SK-N-MC (cell line): ENCODE results near the gene SEC11C.

ENCODE experiments used
- EZH2 ChIP-seq: fragments of 200-600 bp; sonication (generic); IDR thresholded peaks from one replicate; pipeline ENCODE4 v1.6.1; 2017; ENCODE audit warnings: antibody characterized with exemption
- POLR2AphosphoS5 ChIP-seq: IDR thresholded peaks from 2 replicates; pipeline ENCODE4 v1.6.1; 2012; ENCODE audit warnings: mild to moderate bottlenecking, low read depth, low read length, borderline replicate concordance

DNA sequence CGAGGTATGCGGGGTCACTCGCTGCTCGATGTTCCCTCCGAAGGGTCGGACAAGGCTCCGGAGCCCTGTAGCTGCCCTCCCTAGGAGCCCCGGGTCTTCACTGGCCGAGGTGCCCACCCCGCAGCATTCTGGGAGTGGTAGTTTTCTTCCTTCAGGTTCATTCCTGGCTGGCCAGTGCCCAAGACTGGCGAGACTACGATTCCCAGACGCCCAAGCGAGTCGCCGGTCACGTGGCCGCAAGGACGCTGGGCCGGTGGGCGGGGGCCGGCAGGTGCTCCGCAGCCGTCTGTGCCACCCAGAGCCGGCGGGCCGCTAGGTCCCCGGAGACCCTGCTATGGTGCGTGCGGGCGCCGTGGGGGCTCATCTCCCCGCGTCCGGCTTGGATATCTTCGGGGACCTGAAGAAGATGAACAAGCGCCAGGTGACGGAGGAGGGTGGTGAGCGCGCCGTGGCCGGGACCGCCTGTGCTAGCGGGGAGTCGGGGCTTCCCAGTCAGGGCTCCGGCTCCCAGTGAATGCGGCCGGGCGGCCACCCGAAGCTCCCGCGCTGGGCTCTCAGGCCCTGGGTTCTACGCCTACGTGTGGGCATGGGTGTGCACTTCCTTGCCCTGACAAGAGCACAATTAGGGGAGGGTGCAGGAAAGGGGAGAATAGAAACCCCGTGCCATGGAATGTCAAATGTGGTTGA, at the start of gene SEC11C:
- TF ChIP-seq EZH2 (no peak), POLR2AphosphoS5 (peak; percentile 72; the same call in 1 of the 2 replicates)
